Neural cell (in vitro differentiated cells): Measurements from ENCODE around the gene C10orf90. TPM values are rescaled to one million over a fixed set of nuclear protein-coding genes. Genes with fewer than 3 reads are reported as not detected.

Experiments used
- H2AFZ ChIP-seq: fragments of 200-600, 300-800 bp; sonication (generic), shearing (Covaris generic); 2 replicates; pipeline ENCODE4 v1.6.0; 2014; ENCODE audit warnings: low read depth, mild to moderate bottlenecking, antibody characterized with exemption, low read length, moderate library complexity
- H3F3A ChIP-seq: fragments of 200-600 bp; shearing (Covaris generic); 2 replicates; pipeline ENCODE4 v1.6.1; 2016; ENCODE audit warnings: mild to moderate bottlenecking, moderate library complexity, mixed read lengths, antibody characterized with exemption, low read length; ENCODE audit not compliant: insufficient read depth, poor library complexity, severe bottlenecking
- H3K27ac ChIP-seq: fragments of 200-600, 300-800 bp; sonication (generic), shearing (Covaris generic); 2 replicates; pipeline ENCODE4 v1.5.1; 2014; ENCODE audit warnings: mild to moderate bottlenecking, low read length, moderate library complexity
- H3K27me3 ChIP-seq: fragments of 300-800, 200-600 bp; sonication (generic), shearing (Covaris generic); 2 replicates; pipeline ENCODE4 v1.6.0; 2014; ENCODE audit warnings: mild to moderate bottlenecking, low read depth, low read length, moderate library complexity; ENCODE audit not compliant: insufficient read depth
- H3K36me3 ChIP-seq: fragments of 300-800, 200-600 bp; sonication (generic), shearing (Covaris generic); 2 replicates; pipeline ENCODE4 v1.5.1; 2014; ENCODE audit warnings: mild to moderate bottlenecking, antibody characterized with exemption, low read length, moderate library complexity; ENCODE audit not compliant: insufficient read depth
- H3K4me2 ChIP-seq: fragments of 300-800, 200-600 bp; sonication (generic), shearing (Covaris generic); 2 replicates; pipeline ENCODE4 v1.6.0; 2014; ENCODE audit warnings: mild to moderate bottlenecking, low read length
- H3K4me3 ChIP-seq: fragments of 300-800, 200-600 bp; sonication (generic), shearing (Covaris generic); 2 replicates; pipeline ENCODE4 v1.5.1; 2014; ENCODE audit warnings: mild to moderate bottlenecking, low read length, moderate library complexity
- H3K79me2 ChIP-seq: fragments of 200-600 bp; shearing (Covaris generic); replicated peaks from 2 replicates; pipeline ENCODE4 v1.6.0; 2014; ENCODE audit warnings: mild to moderate bottlenecking, low read length, moderate library complexity; ENCODE audit not compliant: insufficient read depth
- H3K9ac ChIP-seq: fragments of 300-800, 200-600 bp; sonication (generic), shearing (Covaris generic); 2 replicates; pipeline ENCODE4 v1.6.1; 2016; ENCODE audit warnings: mild to moderate bottlenecking, low read length, mixed read lengths
- H3K9me2 ChIP-seq: fragments of 200-600 bp; shearing (Covaris generic); 2 replicates; pipeline ENCODE4 v1.6.1; 2016; ENCODE audit warnings: mild to moderate bottlenecking, low read length, mixed read lengths; ENCODE audit not compliant: insufficient read depth
- H3K9me3 ChIP-seq: fragments of 200-600, 300-800 bp; sonication (generic), shearing (Covaris generic); 2 replicates; pipeline ENCODE4 v1.6.1; 2016; ENCODE audit warnings: mild to moderate bottlenecking, mixed run types, low read length, moderate library complexity, mixed read lengths
- H4K20me1 ChIP-seq: fragments of 200-600 bp; shearing (Covaris generic); 2 replicates; pipeline ENCODE4 v1.6.1; 2016; ENCODE audit warnings: mild to moderate bottlenecking, mixed run types; ENCODE audit not compliant: insufficient read depth
- EP300 ChIP-seq: fragments of 450-650 bp; conservative IDR thresholded peaks from 2 replicates; pipeline ENCODE4 v1.6.1; 2014; ENCODE audit warnings: antibody characterized with exemption, mild to moderate bottlenecking, moderate library complexity; ENCODE audit not compliant: poor library complexity, severe bottlenecking
- EZH2 ChIP-seq: fragments of 200-600, 300-800 bp; shearing (Covaris generic), sonication (generic); IDR thresholded peaks from 2 replicates; pipeline ENCODE4 v1.6.1; 2014; ENCODE audit warnings: antibody characterized with exemption, low read length, borderline replicate concordance, mild to moderate bottlenecking; ENCODE audit not compliant: insufficient read depth, poor library complexity, severe bottlenecking
- MXI1 ChIP-seq: fragments of 450-650 bp; conservative IDR thresholded peaks from 2 replicates; pipeline ENCODE4 v1.6.1; 2014; ENCODE audit warnings: antibody characterized with exemption, mild to moderate bottlenecking; ENCODE audit not compliant: poor library complexity, severe bottlenecking
- POLR2AphosphoS5 ChIP-seq: IDR thresholded peaks from 2 replicates; pipeline ENCODE4 v1.6.1; 2012
- RAD21 ChIP-seq: fragments of 450-650 bp; conservative IDR thresholded peaks from 2 replicates; pipeline ENCODE4 v1.6.1; 2014; ENCODE audit warnings: antibody characterized with exemption, mild to moderate bottlenecking, moderate library complexity
- SMC3 ChIP-seq: fragments of 450-650 bp; conservative IDR thresholded peaks from 2 replicates; pipeline ENCODE4 v1.6.1; 2014; ENCODE audit warnings: antibody characterized with exemption, mild to moderate bottlenecking, moderate library complexity; ENCODE audit not compliant: poor library complexity
- TAF1 ChIP-seq: IDR thresholded peaks from 2 replicates; pipeline ENCODE4 v1.6.1; 2012; ENCODE audit warnings: low read depth
- polyA plus RNA-seq: library from polyadenylated mRNA; depleted of rRNA; stranded (reverse); fragments of >200 nt; gene quantifications from 2 replicates; pipeline ENCODE4 v1.2.3, GENCODE V29; 2014
- TF ChIP-seq, protein P1 (sequence below): fragments of 450-650 bp; IDR thresholded peaks from 2 replicates; pipeline ENCODE4 v1.5.1; 2014; ENCODE audit warnings: antibody characterized with exemption, mild to moderate bottlenecking, moderate library complexity; ENCODE audit not compliant: poor library complexity, severe bottlenecking
- TF ChIP-seq, protein P2 (sequence below): IDR thresholded peaks from 2 replicates; pipeline ENCODE4 v1.6.1; 2012; ENCODE audit warnings: borderline replicate concordance

C10orf90 gene
- polyA plus RNA-seq, 1 donor from 2014 or later = not detected

DNA sequence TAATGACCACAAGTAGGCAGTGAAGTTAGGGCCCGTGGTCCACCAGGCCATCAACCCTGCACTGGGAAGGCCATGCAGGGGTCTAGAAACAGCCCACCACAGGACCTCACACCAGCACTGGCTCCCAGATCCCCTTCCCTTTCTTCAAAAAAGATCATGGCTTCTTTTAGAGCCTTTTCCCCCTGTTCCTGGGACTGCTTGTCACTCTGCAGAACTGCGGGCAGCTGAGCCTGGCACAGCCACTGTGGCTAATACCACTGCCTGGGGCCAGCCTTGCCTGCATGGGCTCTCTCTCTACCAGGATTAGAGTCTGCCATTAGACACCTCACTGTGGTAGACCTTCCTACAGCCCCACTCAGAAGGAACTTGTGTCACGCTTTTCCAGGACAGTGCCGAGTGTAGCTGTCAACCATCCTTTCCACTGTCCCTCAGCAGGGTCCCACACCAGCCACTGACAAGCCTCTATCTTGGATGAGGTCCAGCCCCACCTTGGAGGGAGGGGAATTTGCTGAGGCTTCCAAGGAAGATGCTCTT is 19.0 kb upstream of the C10orf90 start:
- Histone ChIP-seq H3K9ac (no peak overlapping the region), H3K9me3 (no peaks in the 10 kb centered on the region), H2AFZ (no peak overlapping the region), H3F3A (no peaks in the 10 kb centered on the region), H3K27me3 (no peaks in the 10 kb centered on the region), H3K9me2 (no peaks in the 10 kb centered on the region), H3K4me3 (no peak overlapping the region), H4K20me1 (no peaks in the 10 kb centered on the region), H3K27ac (no peak overlapping the region), H3K36me3 (no peaks in the 10 kb centered on the region), H3K4me2 (no peak overlapping the region), H3K79me2 (no peaks in the 10 kb centered on the region)
- no peak for TF ChIP-seq SMC3
- no peak for TF ChIP-seq MXI1
- TF ChIP-seq, protein P1, sequence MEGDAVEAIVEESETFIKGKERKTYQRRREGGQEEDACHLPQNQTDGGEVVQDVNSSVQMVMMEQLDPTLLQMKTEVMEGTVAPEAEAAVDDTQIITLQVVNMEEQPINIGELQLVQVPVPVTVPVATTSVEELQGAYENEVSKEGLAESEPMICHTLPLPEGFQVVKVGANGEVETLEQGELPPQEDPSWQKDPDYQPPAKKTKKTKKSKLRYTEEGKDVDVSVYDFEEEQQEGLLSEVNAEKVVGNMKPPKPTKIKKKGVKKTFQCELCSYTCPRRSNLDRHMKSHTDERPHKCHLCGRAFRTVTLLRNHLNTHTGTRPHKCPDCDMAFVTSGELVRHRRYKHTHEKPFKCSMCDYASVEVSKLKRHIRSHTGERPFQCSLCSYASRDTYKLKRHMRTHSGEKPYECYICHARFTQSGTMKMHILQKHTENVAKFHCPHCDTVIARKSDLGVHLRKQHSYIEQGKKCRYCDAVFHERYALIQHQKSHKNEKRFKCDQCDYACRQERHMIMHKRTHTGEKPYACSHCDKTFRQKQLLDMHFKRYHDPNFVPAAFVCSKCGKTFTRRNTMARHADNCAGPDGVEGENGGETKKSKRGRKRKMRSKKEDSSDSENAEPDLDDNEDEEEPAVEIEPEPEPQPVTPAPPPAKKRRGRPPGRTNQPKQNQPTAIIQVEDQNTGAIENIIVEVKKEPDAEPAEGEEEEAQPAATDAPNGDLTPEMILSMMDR = no peak
- no peak for TF ChIP-seq EP300
- TF ChIP-seq, protein P2, sequence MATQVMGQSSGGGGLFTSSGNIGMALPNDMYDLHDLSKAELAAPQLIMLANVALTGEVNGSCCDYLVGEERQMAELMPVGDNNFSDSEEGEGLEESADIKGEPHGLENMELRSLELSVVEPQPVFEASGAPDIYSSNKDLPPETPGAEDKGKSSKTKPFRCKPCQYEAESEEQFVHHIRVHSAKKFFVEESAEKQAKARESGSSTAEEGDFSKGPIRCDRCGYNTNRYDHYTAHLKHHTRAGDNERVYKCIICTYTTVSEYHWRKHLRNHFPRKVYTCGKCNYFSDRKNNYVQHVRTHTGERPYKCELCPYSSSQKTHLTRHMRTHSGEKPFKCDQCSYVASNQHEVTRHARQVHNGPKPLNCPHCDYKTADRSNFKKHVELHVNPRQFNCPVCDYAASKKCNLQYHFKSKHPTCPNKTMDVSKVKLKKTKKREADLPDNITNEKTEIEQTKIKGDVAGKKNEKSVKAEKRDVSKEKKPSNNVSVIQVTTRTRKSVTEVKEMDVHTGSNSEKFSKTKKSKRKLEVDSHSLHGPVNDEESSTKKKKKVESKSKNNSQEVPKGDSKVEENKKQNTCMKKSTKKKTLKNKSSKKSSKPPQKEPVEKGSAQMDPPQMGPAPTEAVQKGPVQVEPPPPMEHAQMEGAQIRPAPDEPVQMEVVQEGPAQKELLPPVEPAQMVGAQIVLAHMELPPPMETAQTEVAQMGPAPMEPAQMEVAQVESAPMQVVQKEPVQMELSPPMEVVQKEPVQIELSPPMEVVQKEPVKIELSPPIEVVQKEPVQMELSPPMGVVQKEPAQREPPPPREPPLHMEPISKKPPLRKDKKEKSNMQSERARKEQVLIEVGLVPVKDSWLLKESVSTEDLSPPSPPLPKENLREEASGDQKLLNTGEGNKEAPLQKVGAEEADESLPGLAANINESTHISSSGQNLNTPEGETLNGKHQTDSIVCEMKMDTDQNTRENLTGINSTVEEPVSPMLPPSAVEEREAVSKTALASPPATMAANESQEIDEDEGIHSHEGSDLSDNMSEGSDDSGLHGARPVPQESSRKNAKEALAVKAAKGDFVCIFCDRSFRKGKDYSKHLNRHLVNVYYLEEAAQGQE = no peak
- TF ChIP-seq EZH2 = no peak
- no peak for TF ChIP-seq RAD21

DNA sequence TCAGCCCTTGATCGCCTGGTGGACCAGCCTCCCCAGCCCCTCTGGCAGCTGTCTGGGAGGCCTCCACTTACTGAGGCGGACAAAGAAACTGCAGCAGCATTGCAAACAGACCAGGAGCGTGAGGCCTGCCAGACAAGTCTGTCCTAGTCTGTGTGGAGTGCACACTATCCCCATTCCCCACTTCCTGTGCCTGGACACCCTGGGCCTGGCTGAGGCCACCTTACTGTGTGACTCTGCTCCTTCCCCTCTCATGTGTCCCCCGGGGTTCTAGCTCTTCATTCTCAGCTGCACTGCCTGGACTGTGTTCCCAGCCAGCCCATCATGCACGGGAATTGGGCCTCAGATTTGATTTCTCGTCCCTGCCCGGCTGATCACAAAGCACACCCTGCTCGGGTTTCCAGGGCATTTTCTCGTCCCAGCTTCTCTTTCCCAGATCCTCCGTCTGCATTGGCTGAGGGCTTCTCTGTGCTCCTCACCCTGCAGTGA is 16.7 kb upstream of the C10orf90 start:
- Histone ChIP-seq H3K79me2 (no peaks in the 10 kb centered on the region), H3K4me3 (no peak overlapping the region), H3K9me3 (no peaks in the 10 kb centered on the region), H3K4me2 (no peak overlapping the region), H3K9me2 (no peaks in the 10 kb centered on the region), H2AFZ (no peak overlapping the region), H3K36me3 (no peaks in the 10 kb centered on the region), H3K27me3 (no peaks in the 10 kb centered on the region), H3F3A (no peaks in the 10 kb centered on the region), H3K27ac (no peak overlapping the region), H4K20me1 (no peaks in the 10 kb centered on the region), H3K9ac (no peak overlapping the region)
- TF ChIP-seq TAF1 (no peak), EP300 (no peak), EZH2 (no peak), RAD21 (no peak), SMC3 (no peak), MXI1 (no peak), POLR2AphosphoS5 (no peak)
- TF ChIP-seq, protein P2 = no peak
- TF ChIP-seq, protein P1 = no peak
